Astrocyte (in vitro differentiated cells and primary cell): ENCODE results near the gene BTBD1.

Source experiments
- EZH2 ChIP-seq: IDR thresholded peaks from 2 replicates; pipeline ENCODE4 v1.6.1; 2012; ENCODE audit warnings: mild to moderate bottlenecking, low read length, inconsistent platforms; ENCODE audit not compliant: insufficient read depth
- TF ChIP-seq, protein P1 (sequence below): IDR thresholded peaks from 2 replicates; pipeline ENCODE4 v1.5.1; 2011; ENCODE audit warnings: low read depth, mild to moderate bottlenecking, inconsistent platforms, low read length, moderate library complexity; ENCODE audit not compliant: insufficient read depth

DNA sequence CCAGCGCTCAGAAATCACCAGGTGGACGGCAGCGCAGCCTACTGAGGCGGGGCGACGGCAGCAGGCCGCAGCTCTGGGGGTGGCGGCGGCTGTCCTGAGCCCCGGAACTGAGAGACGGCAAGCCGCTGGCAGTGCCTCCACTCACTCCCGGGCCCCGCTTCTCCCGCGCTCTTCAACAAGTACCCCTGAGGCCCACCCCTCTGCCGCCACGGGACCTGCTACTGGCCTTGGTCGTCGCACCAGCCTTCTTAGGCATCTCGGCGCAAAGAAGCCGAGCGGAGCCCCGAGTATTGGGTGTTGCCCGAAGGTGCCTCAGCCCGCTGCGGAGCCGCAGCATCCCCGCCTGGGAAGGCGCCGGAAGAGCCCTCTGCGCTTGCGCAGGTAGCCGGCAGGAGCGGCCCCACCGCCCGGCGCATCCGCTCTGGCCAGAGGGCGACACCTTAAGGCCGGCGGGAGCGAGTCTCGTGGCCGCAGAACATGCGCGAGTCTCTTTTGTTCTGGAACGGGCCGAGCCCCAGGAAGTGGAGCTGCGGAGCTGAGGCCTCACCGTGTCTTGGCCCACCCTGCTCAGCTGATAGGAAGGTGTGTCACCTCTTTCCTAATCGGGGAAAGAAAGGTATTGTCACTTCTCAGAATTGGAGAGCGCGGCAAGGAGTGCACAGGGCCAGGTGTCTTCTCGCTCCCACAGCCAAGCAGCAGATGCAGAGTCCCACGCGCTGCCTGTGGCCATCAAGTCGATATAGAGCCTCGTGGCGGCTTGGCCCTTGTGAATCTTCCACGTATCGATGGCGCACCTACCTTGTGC lies 55.6 kb downstream of the BTBD1 start, which contains the start of gene C15orf40:
- TF ChIP-seq, protein P1, sequence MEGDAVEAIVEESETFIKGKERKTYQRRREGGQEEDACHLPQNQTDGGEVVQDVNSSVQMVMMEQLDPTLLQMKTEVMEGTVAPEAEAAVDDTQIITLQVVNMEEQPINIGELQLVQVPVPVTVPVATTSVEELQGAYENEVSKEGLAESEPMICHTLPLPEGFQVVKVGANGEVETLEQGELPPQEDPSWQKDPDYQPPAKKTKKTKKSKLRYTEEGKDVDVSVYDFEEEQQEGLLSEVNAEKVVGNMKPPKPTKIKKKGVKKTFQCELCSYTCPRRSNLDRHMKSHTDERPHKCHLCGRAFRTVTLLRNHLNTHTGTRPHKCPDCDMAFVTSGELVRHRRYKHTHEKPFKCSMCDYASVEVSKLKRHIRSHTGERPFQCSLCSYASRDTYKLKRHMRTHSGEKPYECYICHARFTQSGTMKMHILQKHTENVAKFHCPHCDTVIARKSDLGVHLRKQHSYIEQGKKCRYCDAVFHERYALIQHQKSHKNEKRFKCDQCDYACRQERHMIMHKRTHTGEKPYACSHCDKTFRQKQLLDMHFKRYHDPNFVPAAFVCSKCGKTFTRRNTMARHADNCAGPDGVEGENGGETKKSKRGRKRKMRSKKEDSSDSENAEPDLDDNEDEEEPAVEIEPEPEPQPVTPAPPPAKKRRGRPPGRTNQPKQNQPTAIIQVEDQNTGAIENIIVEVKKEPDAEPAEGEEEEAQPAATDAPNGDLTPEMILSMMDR = peak; percentile 38
- no peak for TF ChIP-seq EZH2
